Measurements from ENCODE around the gene KLF8. TPM values are rescaled to one million over a fixed set of nuclear protein-coding genes. Genes with fewer than 3 reads are reported as not detected.

KLF8 gene
- total RNA-seq, 1 experiment from 2014 or later = 0.13 TPM

DNA sequence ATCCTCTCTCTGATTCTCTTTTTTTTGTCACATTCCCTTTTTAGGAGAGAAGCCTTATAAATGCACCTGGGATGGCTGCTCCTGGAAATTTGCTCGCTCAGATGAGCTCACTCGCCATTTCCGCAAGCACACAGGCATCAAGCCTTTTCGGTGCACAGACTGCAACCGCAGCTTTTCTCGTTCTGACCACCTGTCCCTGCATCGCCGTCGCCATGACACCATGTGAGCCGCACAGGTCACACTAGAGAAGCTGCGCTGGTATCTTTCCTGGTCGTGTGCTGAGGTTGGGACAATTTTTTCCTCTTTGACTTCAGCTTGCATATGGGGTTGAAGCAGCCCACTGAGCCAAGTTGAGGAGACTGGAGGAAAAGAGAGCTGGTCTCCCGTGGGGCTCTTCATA is 52.1 kb downstream of the KLF8 start:
- intact Hi-C loops (cut with micrococcal nuclease; ENCODE audit: unreplicated experiment) (no loop called here), in situ Hi-C loops (cut with HindIII; ENCODE audit: low pct_unique_long_range_greater_than_20kb, low sequenced_read_pairs) (no loop called here)
- ChIA-PET POLR2A (no interaction called here), CTCF (no interaction called here)
- DNase-seq (ENCODE audit: low read depth, low spot score) (no peak), ATAC-seq (no peak)
- no peak for TF ChIP-seq POLR2AphosphoS5 (IDR thresholded peaks at IDR 0.05; ENCODE audit: low read depth, low read length)
- TF ChIP-seq, protein P1, sequence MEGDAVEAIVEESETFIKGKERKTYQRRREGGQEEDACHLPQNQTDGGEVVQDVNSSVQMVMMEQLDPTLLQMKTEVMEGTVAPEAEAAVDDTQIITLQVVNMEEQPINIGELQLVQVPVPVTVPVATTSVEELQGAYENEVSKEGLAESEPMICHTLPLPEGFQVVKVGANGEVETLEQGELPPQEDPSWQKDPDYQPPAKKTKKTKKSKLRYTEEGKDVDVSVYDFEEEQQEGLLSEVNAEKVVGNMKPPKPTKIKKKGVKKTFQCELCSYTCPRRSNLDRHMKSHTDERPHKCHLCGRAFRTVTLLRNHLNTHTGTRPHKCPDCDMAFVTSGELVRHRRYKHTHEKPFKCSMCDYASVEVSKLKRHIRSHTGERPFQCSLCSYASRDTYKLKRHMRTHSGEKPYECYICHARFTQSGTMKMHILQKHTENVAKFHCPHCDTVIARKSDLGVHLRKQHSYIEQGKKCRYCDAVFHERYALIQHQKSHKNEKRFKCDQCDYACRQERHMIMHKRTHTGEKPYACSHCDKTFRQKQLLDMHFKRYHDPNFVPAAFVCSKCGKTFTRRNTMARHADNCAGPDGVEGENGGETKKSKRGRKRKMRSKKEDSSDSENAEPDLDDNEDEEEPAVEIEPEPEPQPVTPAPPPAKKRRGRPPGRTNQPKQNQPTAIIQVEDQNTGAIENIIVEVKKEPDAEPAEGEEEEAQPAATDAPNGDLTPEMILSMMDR (IDR thresholded peaks at IDR 0.05) = no peak
- TF ChIP-seq, protein P2, sequence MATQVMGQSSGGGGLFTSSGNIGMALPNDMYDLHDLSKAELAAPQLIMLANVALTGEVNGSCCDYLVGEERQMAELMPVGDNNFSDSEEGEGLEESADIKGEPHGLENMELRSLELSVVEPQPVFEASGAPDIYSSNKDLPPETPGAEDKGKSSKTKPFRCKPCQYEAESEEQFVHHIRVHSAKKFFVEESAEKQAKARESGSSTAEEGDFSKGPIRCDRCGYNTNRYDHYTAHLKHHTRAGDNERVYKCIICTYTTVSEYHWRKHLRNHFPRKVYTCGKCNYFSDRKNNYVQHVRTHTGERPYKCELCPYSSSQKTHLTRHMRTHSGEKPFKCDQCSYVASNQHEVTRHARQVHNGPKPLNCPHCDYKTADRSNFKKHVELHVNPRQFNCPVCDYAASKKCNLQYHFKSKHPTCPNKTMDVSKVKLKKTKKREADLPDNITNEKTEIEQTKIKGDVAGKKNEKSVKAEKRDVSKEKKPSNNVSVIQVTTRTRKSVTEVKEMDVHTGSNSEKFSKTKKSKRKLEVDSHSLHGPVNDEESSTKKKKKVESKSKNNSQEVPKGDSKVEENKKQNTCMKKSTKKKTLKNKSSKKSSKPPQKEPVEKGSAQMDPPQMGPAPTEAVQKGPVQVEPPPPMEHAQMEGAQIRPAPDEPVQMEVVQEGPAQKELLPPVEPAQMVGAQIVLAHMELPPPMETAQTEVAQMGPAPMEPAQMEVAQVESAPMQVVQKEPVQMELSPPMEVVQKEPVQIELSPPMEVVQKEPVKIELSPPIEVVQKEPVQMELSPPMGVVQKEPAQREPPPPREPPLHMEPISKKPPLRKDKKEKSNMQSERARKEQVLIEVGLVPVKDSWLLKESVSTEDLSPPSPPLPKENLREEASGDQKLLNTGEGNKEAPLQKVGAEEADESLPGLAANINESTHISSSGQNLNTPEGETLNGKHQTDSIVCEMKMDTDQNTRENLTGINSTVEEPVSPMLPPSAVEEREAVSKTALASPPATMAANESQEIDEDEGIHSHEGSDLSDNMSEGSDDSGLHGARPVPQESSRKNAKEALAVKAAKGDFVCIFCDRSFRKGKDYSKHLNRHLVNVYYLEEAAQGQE (IDR thresholded peaks at IDR 0.05; ENCODE audit: insufficient read depth in 1 of 2, low read depth in 2 of 2, low read length in 1 of 2) = no peak
- no peaks in the 10 kb centered on the region for H3K9me3 ChIP-seq (ENCODE audit: control insufficient read depth, insufficient read depth, low read depth, low read length)
- H3K27me3 ChIP-seq (ENCODE audit: control insufficient read depth, insufficient read depth, low read length) = no peaks in the 10 kb centered on the region
- no peaks in the 10 kb centered on the region for H3K36me3 ChIP-seq (ENCODE audit: control insufficient read depth, insufficient read depth, low read length)
- no peaks in the 10 kb centered on the region for H3K4me1 ChIP-seq (ENCODE audit: control insufficient read depth, insufficient read depth, low read length)
- H3K4me3 ChIP-seq (ENCODE audit: low read depth in 2 of 2, low read length in 2 of 2) = no peak overlapping the region
- BruUV-seq (replicated peaks) = no TSS peak
- H3K27ac ChIP-seq (ENCODE audit: low read length) = no peak overlapping the region

DNA sequence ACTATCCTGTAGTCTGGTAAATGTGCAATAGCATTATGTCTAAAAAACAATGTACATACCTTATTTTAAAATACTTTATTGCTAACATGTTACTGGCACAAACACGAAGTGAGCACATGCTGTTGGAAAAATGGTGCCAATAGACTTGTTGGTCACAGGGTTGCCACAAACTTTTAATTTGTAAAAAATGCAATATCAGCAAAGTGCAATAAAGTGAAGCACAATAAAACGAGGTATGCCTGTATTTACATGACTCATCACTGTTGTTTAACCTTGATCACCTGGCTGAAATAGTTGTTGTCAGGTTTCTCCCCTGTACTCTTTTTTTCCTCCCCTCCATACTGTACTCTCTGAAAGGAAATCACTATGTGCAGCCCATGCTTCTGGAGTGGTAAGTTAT is 56.5 kb downstream of the KLF8 start:
- Histone ChIP-seq H3K36me3 (ENCODE audit: control insufficient read depth, insufficient read depth, low read length) (no peaks in the 10 kb centered on the region), H3K4me1 (ENCODE audit: control insufficient read depth, insufficient read depth, low read length) (no peaks in the 10 kb centered on the region), H3K9me3 (ENCODE audit: control insufficient read depth, insufficient read depth, low read depth, low read length) (no peaks in the 10 kb centered on the region), H3K27me3 (ENCODE audit: control insufficient read depth, insufficient read depth, low read length) (no peaks in the 10 kb centered on the region), H3K27ac (ENCODE audit: low read length) (no peak overlapping the region), H3K4me3 (ENCODE audit: low read depth in 2 of 2, low read length in 2 of 2) (no peak overlapping the region)
- ChIA-PET CTCF (no interaction called here), POLR2A (no interaction called here)
- TF ChIP-seq, protein P1 (IDR thresholded peaks at IDR 0.05) = no peak
- TF ChIP-seq, protein P2 (IDR thresholded peaks at IDR 0.05; ENCODE audit: insufficient read depth in 1 of 2, low read depth in 2 of 2, low read length in 1 of 2) = no peak
- TF ChIP-seq POLR2AphosphoS5 (IDR thresholded peaks at IDR 0.05; ENCODE audit: low read depth, low read length) = no peak
- TF ChIP-seq TCF7L2 (IDR thresholded peaks at IDR 0.05; ENCODE audit: low read depth, low read length) = no peak
- no peak for TF ChIP-seq SIN3A (IDR thresholded peaks at IDR 0.05; ENCODE audit: borderline replicate concordance, insufficient read depth, low read depth, low read length)
- intact Hi-C loops (cut with micrococcal nuclease; ENCODE audit: unreplicated experiment) (no loop called here), in situ Hi-C loops (cut with HindIII; ENCODE audit: low pct_unique_long_range_greater_than_20kb, low sequenced_read_pairs) (no loop called here)
- ATAC-seq = no peak
- no TSS peak for BruUV-seq (replicated peaks)
- DNase-seq (ENCODE audit: low read depth, low spot score) = no peak
